ENCODE measurements around the gene DUS2. TPM values are rescaled to one million over a fixed set of nuclear protein-coding genes. Genes with fewer than 3 reads are reported as not detected.
A peak's percentile ranks its signal among the peaks of the same experiment; 100 is the strongest.
"Not testable (repeated sequence)": the region's sequence is repeated elsewhere in the genome, so short reads cannot be mapped to it uniquely, and the experiment has no call there.

The DUS2 gene
- total and polyA plus RNA-seq, 9 of the 15 experiments (the other 6 are each of a cell fraction or from before 2014, with no cell fraction given) = 5.8 to 22.5 (median 20.6) TPM

DNA sequence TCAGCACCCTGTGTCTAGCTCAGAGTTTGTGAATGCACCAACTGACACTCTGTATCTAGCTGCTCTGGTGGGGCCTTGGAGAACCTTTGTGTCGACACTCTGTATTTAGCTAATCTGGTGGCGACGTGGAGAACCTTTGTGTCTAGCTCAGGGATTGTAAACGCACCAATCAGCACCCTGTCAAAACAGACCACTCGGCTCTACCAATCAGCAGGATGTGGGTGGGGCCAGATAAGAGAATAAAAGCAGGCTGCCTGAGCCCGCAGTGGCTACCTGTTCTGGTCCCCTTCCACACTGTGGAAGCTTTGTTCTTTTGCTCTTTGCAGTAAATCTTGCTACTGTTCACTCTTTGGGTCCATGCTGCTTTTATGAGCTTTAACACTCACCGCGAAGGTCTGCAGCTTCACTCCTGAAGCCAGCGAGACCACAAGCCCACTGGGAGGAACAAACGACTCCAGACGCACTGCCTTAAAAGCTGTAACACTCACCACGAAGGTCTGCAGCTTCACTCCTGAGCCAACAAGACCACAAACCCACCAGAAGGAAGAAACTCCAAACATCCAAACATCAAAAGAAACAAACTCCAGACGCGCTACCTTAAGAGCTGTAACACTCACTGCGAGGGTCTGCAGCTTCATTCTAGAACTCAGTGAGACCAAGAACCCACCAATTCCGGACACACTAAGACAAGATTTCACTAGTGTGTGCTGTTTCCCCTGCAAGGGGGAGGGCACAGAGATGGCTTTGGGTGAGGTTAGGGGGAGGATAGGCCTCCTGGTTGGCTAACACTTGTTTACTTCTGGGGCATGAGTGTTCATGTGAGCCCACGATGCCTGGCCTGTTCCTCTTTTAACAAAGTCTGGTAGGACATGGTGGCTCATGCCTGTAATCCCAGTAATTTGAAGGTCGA, 24.1 kb upstream of the DUS2 start, which contains the start of gene DPEP2:
Gene DPEP2 (minus strand): TSS at position 706 of the 910 bp plus-strand sequence. CDS start 6,272 bp downstream, outside the sequence.
- H3K9me3 ChIP-seq (replicated peaks; ENCODE audit: control insufficient read depth, insufficient read depth, low read depth, low read length); H3K9ac ChIP-seq (ENCODE audit: insufficient read depth in 1 of 2, low read depth in 2 of 2, low read length in 2 of 2); H4K20me1 ChIP-seq (replicated peaks; ENCODE audit: control insufficient read depth, insufficient read depth, low read length); H3K27me3 ChIP-seq (ENCODE audit: control insufficient read depth in 2 of 2, insufficient read depth in 2 of 2, low read length in 2 of 2); H3K36me3 ChIP-seq (ENCODE audit: control insufficient read depth, insufficient read depth, low read length); CTCF ChIA-PET (ENCODE audit: low intra/inter-chr PET ratio); H3K9me1 ChIP-seq (ENCODE audit: control insufficient read depth, insufficient read depth, low read length); H3K79me2 ChIP-seq (ENCODE audit: control insufficient read depth, insufficient read depth, low read length); DNase-seq (ENCODE audit: extremely low read depth in 1 of 4, low spot score in 3 of 4); H3K4me3 ChIP-seq; intact Hi-C loops (cut with micrococcal nuclease); FAIRE-seq; TF ChIP-seq NR2C1 (tag; IDR thresholded peaks at IDR 0.05): not testable (repeated sequence)
- Histone ChIP-seq H3K4me2 (ENCODE audit: insufficient read depth, low read length) (peak within 1 kb of the TSS; percentile 40; the same call in 1 of the 2 replicates), H3K4me1 (replicated peaks in 1 of 2; ENCODE audit: control insufficient read depth in 2 of 2, insufficient read depth in 2 of 2, low read length in 2 of 2) (peaks cover 20 to 22% of the 10 kb centered on the region in 2 experiments), H3K27ac (ENCODE audit: extremely low read depth, low read depth, low read length) (peak within 1 kb of the TSS; percentile 35; the same call in 1 of the 3 replicates), H2AFZ (ENCODE audit: low read depth, low read length) (peak within 1 kb of the TSS; percentile 73)
- peak; percentile 61 for ATAC-seq
- TSS peak; percentile 96 for BruUV-seq (replicated peaks)
- POLR2A ChIA-PET = interaction anchor here (1.1 kb wide), 3 partner anchors 9 to 53 kb away, joined by 3 read pairs; no protein-coding TSS in a partner anchor
- 56% methylated on average over 17 of the region's 18 CpGs for WGBS (ENCODE audit: insufficient coverage, low coverage, missing lambda C conversion rate)
- in situ Hi-C loops (cut with MboI) = loop anchor here (10.0 kb wide), 1 partner anchor 316 kb away; the partner anchor contains the start of genes PRMT7 and SLC7A6OS
- TF ChIP-seq SPI1 (IDR thresholded peaks at IDR 0.05; ENCODE audit: borderline replicate concordance, low read depth, low read length) (peak; percentile 80), NFYB (IDR thresholded peaks at IDR 0.05; ENCODE audit: extremely low read depth, insufficient read length) (peak; percentile 85), FOXK2 (conservative IDR thresholded peaks at IDR 0.05 in 1 of 2, IDR thresholded peaks at IDR 0.05 in 1 of 2; ENCODE audit: low read depth in 2 of 2) (0 out of 4 replicates have a peak, but pooled peaks of 1 of the 2 experiments have one; percentile 44), CHAMP1 (IDR thresholded peaks at IDR 0.05) (peak; percentile 14; the same call in 1 of the 2 replicates), NR2C1 (IDR thresholded peaks at IDR 0.05) (0 out of 2 replicates have a peak, but pooled peaks have one; percentile 13), MTA3 (IDR thresholded peaks at IDR 0.05; ENCODE audit: borderline replicate concordance) (peak; percentile 81)
